ENCODE measurements around the gene FCHSD1. TPM values are rescaled to one million over a fixed set of nuclear protein-coding genes. Genes with fewer than 3 reads are reported as not detected.

The FCHSD1 gene
- total and polyA plus RNA-seq, 10 of the 15 experiments (the other 5 are each of a cell fraction or from before 2014, with no cell fraction given): 0.97 to 22.8 (median 10.7) TPM

DNA sequence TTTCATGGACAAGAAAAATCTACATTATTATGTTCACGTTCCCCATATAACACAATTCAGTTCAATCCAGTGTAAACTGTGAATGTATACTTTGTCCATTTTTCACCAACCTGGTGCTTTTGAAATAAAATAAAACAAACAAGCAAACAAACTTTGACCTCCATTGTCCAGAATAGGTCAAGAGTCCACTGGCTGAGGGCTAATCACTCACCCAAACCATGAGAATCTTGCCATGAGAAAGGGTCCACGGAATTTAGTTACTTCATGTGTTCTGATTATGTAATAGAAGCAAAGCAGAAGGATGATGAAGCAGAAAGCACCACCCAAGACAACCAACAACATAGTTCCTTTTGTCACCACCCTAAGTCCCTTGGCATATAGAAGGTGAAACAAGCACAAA is 61.1 kb downstream of the FCHSD1 start:
- no peaks in the 10 kb centered on the region for H4K20me1 ChIP-seq (ENCODE audit: control insufficient read depth, insufficient read depth)
- ATAC-seq (no peak), FAIRE-seq (no peak), DNase-seq (ENCODE audit: low read depth, low spot score) (no peak)
- H3K79me2 ChIP-seq (ENCODE audit: control insufficient read depth, insufficient read depth, low read length): peaks cover 27% of the 10 kb centered on the region
- H2AFZ ChIP-seq (ENCODE audit: control insufficient read depth, low read depth, low read length): no peak overlapping the region
- no peak overlapping the region for H3K4me2 ChIP-seq (ENCODE audit: control insufficient read depth, insufficient read depth)
- intact Hi-C loops (cut with micrococcal nuclease; ENCODE audit: unreplicated experiment): loop anchor here (10.0 kb wide), 1 partner anchor 375 kb away; the partner anchor contains the start of gene RNF14
- H3K9ac ChIP-seq (ENCODE audit: control insufficient read depth, insufficient read depth, low read length): no peak overlapping the region
- RAD21 ChIA-PET (ENCODE audit: unreplicated experiment): interaction anchor here (0.8 kb wide), 1 partner anchor 220 kb away, joined by 3 read pairs; the partner anchor contains the start of gene PCDHGB3
- no peak for TF ChIP-seq SPI1 (IDR thresholded peaks at IDR 0.05; ENCODE audit: borderline replicate concordance, insufficient read depth, low read depth, low read length)
- TF ChIP-seq, protein P1, sequence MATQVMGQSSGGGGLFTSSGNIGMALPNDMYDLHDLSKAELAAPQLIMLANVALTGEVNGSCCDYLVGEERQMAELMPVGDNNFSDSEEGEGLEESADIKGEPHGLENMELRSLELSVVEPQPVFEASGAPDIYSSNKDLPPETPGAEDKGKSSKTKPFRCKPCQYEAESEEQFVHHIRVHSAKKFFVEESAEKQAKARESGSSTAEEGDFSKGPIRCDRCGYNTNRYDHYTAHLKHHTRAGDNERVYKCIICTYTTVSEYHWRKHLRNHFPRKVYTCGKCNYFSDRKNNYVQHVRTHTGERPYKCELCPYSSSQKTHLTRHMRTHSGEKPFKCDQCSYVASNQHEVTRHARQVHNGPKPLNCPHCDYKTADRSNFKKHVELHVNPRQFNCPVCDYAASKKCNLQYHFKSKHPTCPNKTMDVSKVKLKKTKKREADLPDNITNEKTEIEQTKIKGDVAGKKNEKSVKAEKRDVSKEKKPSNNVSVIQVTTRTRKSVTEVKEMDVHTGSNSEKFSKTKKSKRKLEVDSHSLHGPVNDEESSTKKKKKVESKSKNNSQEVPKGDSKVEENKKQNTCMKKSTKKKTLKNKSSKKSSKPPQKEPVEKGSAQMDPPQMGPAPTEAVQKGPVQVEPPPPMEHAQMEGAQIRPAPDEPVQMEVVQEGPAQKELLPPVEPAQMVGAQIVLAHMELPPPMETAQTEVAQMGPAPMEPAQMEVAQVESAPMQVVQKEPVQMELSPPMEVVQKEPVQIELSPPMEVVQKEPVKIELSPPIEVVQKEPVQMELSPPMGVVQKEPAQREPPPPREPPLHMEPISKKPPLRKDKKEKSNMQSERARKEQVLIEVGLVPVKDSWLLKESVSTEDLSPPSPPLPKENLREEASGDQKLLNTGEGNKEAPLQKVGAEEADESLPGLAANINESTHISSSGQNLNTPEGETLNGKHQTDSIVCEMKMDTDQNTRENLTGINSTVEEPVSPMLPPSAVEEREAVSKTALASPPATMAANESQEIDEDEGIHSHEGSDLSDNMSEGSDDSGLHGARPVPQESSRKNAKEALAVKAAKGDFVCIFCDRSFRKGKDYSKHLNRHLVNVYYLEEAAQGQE (IDR thresholded peaks at IDR 0.05; ENCODE audit: low read depth, low read length): no peak
- TF ChIP-seq ZNF384 (IDR thresholded peaks at IDR 0.05; ENCODE audit: borderline replicate concordance, low read depth, low read length): no peak
- no peak for TF ChIP-seq KLF5 (IDR thresholded peaks at IDR 0.05; ENCODE audit: partially characterized antibody)
- no peak for TF ChIP-seq IKZF1 (conservative IDR thresholded peaks at IDR 0.05)
- no peak for TF ChIP-seq HCFC1 (IDR thresholded peaks at IDR 0.05; ENCODE audit: low read length)
- TF ChIP-seq ESRRA (IDR thresholded peaks at IDR 0.05; ENCODE audit: low read length): no peak
- no peak for TF ChIP-seq NR2F1 (conservative IDR thresholded peaks at IDR 0.05)
- no peak for TF ChIP-seq BACH1 (IDR thresholded peaks at IDR 0.05; ENCODE audit: borderline replicate concordance)
- TF ChIP-seq, protein P2, sequence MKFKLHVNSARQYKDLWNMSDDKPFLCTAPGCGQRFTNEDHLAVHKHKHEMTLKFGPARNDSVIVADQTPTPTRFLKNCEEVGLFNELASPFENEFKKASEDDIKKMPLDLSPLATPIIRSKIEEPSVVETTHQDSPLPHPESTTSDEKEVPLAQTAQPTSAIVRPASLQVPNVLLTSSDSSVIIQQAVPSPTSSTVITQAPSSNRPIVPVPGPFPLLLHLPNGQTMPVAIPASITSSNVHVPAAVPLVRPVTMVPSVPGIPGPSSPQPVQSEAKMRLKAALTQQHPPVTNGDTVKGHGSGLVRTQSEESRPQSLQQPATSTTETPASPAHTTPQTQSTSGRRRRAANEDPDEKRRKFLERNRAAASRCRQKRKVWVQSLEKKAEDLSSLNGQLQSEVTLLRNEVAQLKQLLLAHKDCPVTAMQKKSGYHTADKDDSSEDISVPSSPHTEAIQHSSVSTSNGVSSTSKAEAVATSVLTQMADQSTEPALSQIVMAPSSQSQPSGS (IDR thresholded peaks at IDR 0.05; ENCODE audit: low read length): no peak
- TF ChIP-seq IRF4 (IDR thresholded peaks at IDR 0.05; ENCODE audit: low read depth, low read length): no peak
- no peak for TF ChIP-seq RCOR1 (conservative IDR thresholded peaks at IDR 0.05; ENCODE audit: low read depth, low read length)
- TF ChIP-seq EP300 (IDR thresholded peaks at IDR 0.05; ENCODE audit: borderline replicate concordance in 1 of 2, control insufficient read depth in 1 of 2, low read depth in 2 of 2, low read length in 2 of 2): no peak
- TF ChIP-seq STAT1 (conservative IDR thresholded peaks at IDR 0.05): no peak
- TF ChIP-seq, protein P3, sequence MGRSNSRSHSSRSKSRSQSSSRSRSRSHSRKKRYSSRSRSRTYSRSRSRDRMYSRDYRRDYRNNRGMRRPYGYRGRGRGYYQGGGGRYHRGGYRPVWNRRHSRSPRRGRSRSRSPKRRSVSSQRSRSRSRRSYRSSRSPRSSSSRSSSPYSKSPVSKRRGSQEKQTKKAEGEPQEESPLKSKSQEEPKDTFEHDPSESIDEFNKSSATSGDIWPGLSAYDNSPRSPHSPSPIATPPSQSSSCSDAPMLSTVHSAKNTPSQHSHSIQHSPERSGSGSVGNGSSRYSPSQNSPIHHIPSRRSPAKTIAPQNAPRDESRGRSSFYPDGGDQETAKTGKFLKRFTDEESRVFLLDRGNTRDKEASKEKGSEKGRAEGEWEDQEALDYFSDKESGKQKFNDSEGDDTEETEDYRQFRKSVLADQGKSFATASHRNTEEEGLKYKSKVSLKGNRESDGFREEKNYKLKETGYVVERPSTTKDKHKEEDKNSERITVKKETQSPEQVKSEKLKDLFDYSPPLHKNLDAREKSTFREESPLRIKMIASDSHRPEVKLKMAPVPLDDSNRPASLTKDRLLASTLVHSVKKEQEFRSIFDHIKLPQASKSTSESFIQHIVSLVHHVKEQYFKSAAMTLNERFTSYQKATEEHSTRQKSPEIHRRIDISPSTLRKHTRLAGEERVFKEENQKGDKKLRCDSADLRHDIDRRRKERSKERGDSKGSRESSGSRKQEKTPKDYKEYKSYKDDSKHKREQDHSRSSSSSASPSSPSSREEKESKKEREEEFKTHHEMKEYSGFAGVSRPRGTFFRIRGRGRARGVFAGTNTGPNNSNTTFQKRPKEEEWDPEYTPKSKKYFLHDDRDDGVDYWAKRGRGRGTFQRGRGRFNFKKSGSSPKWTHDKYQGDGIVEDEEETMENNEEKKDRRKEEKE (IDR thresholded peaks at IDR 0.05): no peak
- SMC1A ChIA-PET (ENCODE audit: uncharacterized antibody, unreplicated experiment): interaction anchor here (0.8 to 2.4 kb wide), 4 partner anchors 11 to 29 kb away, joined by 4 to 10 read pairs (median 6); partner anchors contain the start of gene DIAPH1
- no peak overlapping the region for H3K27ac ChIP-seq (ENCODE audit: control insufficient read depth, insufficient read depth)
- no peaks in the 10 kb centered on the region for H3K27me3 ChIP-seq (replicated peaks in 1 of 2; ENCODE audit: control insufficient read depth in 2 of 2, insufficient read depth in 2 of 2, low read length in 1 of 2)
- whole genome bisulfite sequencing (ENCODE audit: insufficient coverage, insufficient replicate concordance, low lambda C conversion rate, missing lambda C conversion rate): 72% methylated on average over 2 of the region's 2 CpGs
- BruUV-seq (replicated peaks): no TSS peak
- no peak overlapping the region for H3K4me3 ChIP-seq
- H3K9me3 ChIP-seq (replicated peaks; ENCODE audit: control insufficient read depth, insufficient read depth, low read length): no peaks in the 10 kb centered on the region
- in situ Hi-C loops (cut with MboI): no loop called here
- POLR2A ChIA-PET: interaction anchor here (1.2 kb wide), 1 partner anchor 30 kb away, joined by 3 read pairs; no protein-coding TSS in a partner anchor
- CTCF ChIA-PET: interaction anchor here (1.0 to 8.7 kb wide), 4 partner anchors 22 to 46 kb away, joined by 3 to 517 read pairs (median 4); partner anchors contain the start of genes DIAPH1, HDAC3 and RELL2
- H3K4me1 ChIP-seq (ENCODE audit: control insufficient read depth, insufficient read depth, low read length): peaks cover 19% of the 10 kb centered on the region
- peaks cover 2 to 27% of the 10 kb centered on the region in 2 experiments for H3K36me3 ChIP-seq (ENCODE audit: control insufficient read depth in 2 of 2, insufficient read depth in 2 of 2, low read length in 1 of 2)
